Effector memory CD8-positive, alpha-beta T cell (primary cell): ENCODE results near the gene LRRC3C.

Experiments used
- ATAC-seq: fragments of 150-1000 bp; cut with Tn5 transposase; replicated peaks from 2 replicates; pipeline ENCODE4 v1.10.0; 2021; ENCODE audit warnings: mild to moderate bottlenecking, moderate library complexity
- DNase-seq, 3 experiments: peaks; one replicate each; pipeline ENCODE4 v3.0.0; 2021
- H3K27ac Mint-ChIP-seq, 2 donors: one replicate each; pipeline ENCODE4 v1.8.0; 2022; ENCODE audit warnings: mild to moderate bottlenecking in 2 of 2, mixed read lengths in 2 of 2, moderate library complexity in 2 of 2
- H3K27me3 Mint-ChIP-seq, 2 donors: one replicate each; pipeline ENCODE4 v1.8.0; 2022; ENCODE audit warnings: mixed read lengths in 2 of 2
- H3K36me3 Mint-ChIP-seq: one replicate; pipeline ENCODE4 v1.8.0; 2022; ENCODE audit warnings: mild to moderate bottlenecking, moderate library complexity, mixed read lengths; ENCODE audit not compliant: insufficient read depth
- H3K4me1 Mint-ChIP-seq, 2 donors: one replicate each; pipeline ENCODE4 v1.8.0; 2022; ENCODE audit warnings: low read depth in 2 of 2, mixed read lengths in 2 of 2
- H3K4me3 Mint-ChIP-seq, 2 donors: one replicate each; pipeline ENCODE4 v1.8.0; 2022; ENCODE audit warnings: mild to moderate bottlenecking in 2 of 2, mixed read lengths in 2 of 2, moderate library complexity in 2 of 2
- H3K9me3 Mint-ChIP-seq, 2 donors: one replicate each; pipeline ENCODE4 v1.8.0; 2022; ENCODE audit warnings: mixed read lengths in 2 of 2

Gene LRRC3C

DNA sequence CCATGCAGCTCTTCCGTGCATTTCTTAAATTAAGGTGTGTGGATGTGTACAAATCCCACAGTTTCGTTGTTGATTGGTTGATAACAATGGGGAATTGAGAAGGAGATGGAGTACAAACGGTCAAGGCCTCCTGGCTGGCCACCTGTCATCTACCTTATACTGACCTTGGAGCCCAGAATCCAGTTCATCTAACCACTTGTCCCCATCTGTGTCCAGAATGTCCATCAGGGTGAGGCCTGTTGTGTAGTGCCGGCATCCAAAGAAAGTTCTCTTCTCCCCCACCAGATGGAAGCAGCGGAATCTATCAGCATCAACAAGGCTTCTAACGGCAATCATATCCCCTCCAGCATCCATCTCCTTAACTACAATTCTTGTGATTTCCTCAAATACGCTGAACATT is 10.6 kb upstream of the LRRC3C start:
- Mint-ChIP-seq H3K36me3 (peaks cover 39% of the 10 kb centered on the region), H3K4me3 (no peak overlapping the region), H3K9me3 (no peaks in the 10 kb centered on the region), H3K27me3 (no peaks in the 10 kb centered on the region), H3K27ac (peak overlapping the region; percentile 44 to 55), H3K4me1 (peaks cover 26 to 29% of the 10 kb centered on the region in 2 donors)
- DNase-seq (no peak), ATAC-seq (no peak)

DNA sequence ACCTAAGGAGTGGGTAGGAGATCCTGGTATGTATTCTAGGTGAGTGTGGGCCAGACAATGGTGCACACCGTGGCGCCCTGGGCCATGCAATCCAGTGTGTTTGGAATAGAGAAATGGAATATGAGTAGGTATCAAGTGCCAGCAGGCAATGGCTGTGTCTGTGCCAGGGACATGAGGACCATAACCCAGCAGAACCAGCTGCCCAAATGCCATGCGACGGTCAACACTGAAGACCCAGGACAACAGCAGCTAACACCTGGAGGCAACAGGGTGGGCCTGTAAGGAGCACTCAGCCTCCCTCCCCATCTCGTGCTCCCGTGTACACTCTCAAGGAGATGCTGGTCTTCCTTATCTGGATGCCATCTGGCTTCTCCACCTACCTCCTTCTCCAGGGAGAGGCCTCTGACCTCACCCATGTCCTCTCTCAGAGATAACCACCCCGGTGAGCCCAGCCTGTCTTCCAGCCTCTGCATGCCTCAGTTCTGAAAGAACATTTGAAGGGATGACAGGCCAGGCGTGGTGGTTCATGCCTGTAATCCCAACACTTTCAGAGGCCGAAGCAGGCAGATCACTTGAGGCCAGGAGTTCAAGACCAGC is 8.3 kb upstream of the LRRC3C start:
- H3K27me3 Mint-ChIP-seq: no peaks in the 10 kb centered on the region
- peak overlapping the region; percentile 10 to 25 for H3K4me3 Mint-ChIP-seq
- peaks cover 39% of the 10 kb centered on the region in 2 donors for H3K4me1 Mint-ChIP-seq
- ATAC-seq: no peak
- DNase-seq: no peak
- no peaks in the 10 kb centered on the region for H3K9me3 Mint-ChIP-seq
- peaks cover 45% of the 10 kb centered on the region for H3K36me3 Mint-ChIP-seq
- H3K27ac Mint-ChIP-seq: peak overlapping the region; percentile 22 to 55

DNA sequence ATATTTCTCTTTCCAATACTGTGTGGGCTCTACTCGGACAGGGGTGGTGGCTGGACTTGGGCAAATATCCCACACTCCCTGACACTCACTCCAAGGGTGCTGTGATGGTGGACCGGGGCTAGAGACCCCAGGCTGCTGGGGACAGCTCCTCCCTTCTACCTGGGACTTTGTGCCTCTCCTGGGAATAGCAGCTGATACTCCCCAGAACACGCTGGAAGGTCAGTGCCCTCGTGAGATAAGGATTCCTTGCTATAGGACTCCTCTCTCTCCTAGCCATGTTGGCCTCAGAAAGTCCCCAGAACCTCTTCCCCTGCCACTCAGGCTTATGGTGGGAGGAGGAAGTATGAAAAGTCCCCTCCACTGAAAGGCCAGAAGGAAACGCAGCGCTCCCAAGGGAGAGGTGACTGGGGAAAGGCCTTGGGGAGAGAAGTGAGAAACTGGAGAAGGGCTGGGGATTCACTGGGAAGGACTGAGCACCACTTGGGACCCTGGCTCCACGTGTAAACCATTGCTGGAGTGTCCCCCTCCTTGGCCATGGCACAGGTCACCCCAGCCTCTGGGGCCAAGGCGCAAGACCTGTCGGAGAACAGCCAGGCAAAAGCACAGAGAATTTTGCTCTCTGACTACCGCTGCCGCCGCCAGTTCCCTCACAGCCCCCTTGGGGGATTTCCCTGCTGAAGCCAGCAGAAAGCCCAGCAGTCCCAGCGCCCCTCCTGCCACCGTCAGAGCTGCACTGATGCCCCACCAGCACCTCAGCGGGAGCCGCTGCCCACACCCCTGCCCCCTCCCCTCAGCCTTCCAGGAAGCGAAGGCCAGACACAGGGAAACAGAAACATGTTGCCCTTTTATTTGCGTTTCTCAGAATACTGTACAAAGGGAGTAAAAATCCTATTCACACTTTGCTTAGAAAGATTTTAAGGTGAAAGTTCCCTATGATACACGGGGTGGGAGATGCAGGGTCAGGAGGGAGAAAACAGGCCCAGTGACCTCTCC is 7.0 kb upstream of the LRRC3C start:
- peaks cover 51% of the 10 kb centered on the region for H3K36me3 Mint-ChIP-seq

DNA sequence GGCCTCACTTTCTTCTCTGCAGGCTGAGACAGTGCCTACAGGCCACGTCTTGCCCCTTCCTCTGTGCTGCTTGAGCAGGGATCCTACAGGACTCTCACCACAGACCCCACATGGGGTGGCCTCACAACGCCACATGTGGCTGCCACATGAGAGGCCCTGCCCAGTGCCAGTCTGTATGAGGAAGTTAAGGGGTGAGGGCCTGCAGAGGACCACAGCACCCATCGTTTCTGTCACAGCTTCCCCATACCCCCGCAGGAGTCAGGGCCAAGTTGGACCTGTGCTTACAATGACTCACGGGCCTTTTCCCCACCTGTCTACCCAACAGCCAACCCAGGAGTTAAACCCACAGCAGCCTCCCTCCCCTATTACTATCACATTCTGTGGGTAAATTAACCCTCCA is 6.2 kb upstream of the LRRC3C start:
- peaks cover 59% of the 10 kb centered on the region for H3K36me3 Mint-ChIP-seq
- ATAC-seq (no peak), DNase-seq (no peak)
- H3K27ac Mint-ChIP-seq: peak overlapping the region; percentile 83 to 87
- no peaks in the 10 kb centered on the region for H3K9me3 Mint-ChIP-seq
- peak overlapping the region in 1 of 2 donors; percentile 26 for H3K4me3 Mint-ChIP-seq
- H3K4me1 Mint-ChIP-seq: peaks cover 60% of the 10 kb centered on the region in 2 donors
- no peaks in the 10 kb centered on the region for H3K27me3 Mint-ChIP-seq

More for the DNA sequence above, 7.0 kb upstream of the LRRC3C start:
- ATAC-seq (peak; percentile 56), DNase-seq (no peak)
- peaks cover 52% of the 10 kb centered on the region in 2 donors for H3K4me1 Mint-ChIP-seq
- no peaks in the 10 kb centered on the region for H3K27me3 Mint-ChIP-seq
- no peaks in the 10 kb centered on the region for H3K9me3 Mint-ChIP-seq
- H3K4me3 Mint-ChIP-seq: peak overlapping the region in 1 of 2 donors; percentile 26
- H3K27ac Mint-ChIP-seq: peak overlapping the region; percentile 83 to 87

DNA sequence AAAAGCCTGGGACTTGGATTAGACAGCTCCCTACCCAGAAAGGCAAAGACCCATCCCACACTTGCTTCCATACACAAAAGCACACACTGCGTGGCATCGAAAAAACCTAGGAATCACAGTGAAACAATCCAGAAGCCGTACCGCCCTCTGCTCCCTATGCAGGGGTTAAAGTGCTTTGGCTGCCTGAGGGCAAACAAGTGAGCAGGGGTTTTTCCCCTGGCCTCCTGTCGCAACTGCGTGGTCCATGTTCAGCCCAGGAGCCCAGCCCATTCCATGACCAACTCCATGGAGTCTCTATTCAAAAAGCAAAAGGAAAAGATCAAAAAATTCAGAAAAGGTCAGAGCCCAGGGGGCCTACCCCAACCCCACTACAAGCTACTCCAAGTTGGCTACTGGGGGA is 5.5 kb upstream of the LRRC3C start:
- H3K27ac Mint-ChIP-seq: peak overlapping the region; percentile 83 to 87
- no peaks in the 10 kb centered on the region for H3K9me3 Mint-ChIP-seq
- peaks cover 62 to 63% of the 10 kb centered on the region in 2 donors for H3K4me1 Mint-ChIP-seq
- DNase-seq: no peak
- peak overlapping the region; percentile 18 to 33 for H3K4me3 Mint-ChIP-seq
- H3K27me3 Mint-ChIP-seq: no peaks in the 10 kb centered on the region
- ATAC-seq: no peak
- peaks cover 62% of the 10 kb centered on the region for H3K36me3 Mint-ChIP-seq

DNA sequence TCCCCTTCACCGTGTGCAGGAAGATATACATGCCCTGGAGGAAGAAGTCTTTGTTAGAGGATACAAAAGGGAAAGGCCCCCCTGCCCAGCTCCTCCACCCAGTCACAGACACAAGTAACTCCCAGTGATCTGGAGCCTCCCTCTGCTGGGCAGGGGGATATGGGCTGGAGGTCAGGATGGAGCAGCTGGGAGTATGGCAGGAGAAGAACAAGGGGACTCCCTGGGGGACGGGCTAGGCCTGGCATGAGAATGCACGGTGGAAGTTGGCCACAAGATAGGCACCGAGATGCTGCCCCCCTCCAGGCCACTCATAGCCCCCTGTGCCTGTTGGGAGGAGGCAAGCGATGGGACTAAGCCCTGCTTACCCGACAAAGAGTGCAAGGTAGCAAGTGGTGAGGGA is 4.3 kb upstream of the LRRC3C start:
- H3K36me3 Mint-ChIP-seq: peaks cover 62% of the 10 kb centered on the region
- H3K9me3 Mint-ChIP-seq: no peaks in the 10 kb centered on the region
- no peaks in the 10 kb centered on the region for H3K27me3 Mint-ChIP-seq
- DNase-seq (no peak), ATAC-seq (no peak)
- peak overlapping the region; percentile 35 to 83 for H3K27ac Mint-ChIP-seq
- H3K4me1 Mint-ChIP-seq: peaks cover 63% of the 10 kb centered on the region in 2 donors
- H3K4me3 Mint-ChIP-seq: peak overlapping the region; percentile 48 to 92

DNA sequence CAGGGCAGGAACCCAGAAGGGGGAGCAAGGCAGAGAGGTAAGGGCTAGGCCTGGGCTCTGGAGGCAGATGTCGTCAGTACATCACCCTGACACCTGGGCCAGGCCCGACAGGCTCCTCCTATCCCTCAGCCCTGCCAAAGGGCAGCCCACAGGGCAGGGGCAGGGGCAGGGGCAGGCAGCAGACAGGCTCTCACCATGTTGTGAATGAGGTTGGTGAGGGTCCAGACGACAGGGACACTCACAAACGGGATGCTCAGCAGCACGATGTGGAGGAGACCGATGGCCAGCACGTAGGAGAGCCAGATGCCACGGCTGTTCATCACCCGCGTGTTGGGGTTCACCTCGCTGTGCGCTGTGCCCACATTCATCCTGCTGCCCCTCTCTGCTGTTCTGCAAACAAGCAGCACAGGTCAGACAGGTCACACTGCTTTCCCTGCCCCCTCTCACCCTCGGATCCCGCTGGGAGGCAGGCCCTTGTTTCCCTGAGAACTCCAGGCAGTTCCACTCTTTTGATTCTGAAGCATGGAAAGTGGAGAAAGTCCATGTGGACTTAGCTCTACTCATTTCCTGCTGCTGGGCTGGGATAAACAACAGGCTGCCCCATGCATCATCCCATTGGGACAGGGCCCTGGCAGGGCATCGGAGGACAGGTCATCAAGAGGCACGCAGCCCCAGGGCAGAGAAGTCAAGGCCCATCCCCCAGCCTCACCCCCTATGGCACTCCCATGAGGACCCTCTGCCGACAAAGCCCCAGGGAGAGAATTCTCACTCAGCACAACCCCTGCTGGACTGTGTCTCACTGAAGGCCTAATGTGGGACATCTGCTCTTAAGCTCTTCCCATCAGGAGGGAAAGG is 3.5 kb upstream of the LRRC3C start:
- no peaks in the 10 kb centered on the region for H3K9me3 Mint-ChIP-seq
- H3K4me1 Mint-ChIP-seq: peaks cover 56 to 57% of the 10 kb centered on the region in 2 donors
- DNase-seq (no peak), ATAC-seq (no peak)
- H3K27me3 Mint-ChIP-seq: no peaks in the 10 kb centered on the region
- peaks cover 59% of the 10 kb centered on the region for H3K36me3 Mint-ChIP-seq
- peak overlapping the region; percentile 87 to 92 for H3K4me3 Mint-ChIP-seq
- peak overlapping the region; percentile 94 to 97 for H3K27ac Mint-ChIP-seq

DNA sequence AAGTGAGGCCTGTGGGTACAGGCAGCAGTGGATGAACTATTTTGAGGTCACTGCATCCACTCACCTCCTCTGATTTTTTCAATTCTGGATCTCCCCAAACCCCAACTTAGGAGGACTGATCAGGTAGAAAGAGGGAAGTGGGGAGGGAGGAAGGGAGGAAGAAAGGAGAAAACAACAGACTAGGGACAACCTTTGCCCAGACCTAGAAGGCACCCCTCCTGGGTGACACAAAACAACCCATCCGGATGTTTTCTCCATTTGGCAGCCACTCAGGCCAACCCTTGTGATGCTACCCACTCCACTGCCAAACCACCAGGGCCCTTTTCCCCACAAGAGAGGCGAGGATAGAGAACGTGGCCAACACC is 2.9 kb upstream of the LRRC3C start:
- DNase-seq (no peak), ATAC-seq (no peak)
- Mint-ChIP-seq H3K27ac (peak overlapping the region; percentile 94 to 97), H3K36me3 (peaks cover 54% of the 10 kb centered on the region), H3K4me3 (peak overlapping the region; percentile 87 to 92), H3K9me3 (no peaks in the 10 kb centered on the region), H3K4me1 (peaks cover 51 to 54% of the 10 kb centered on the region in 2 donors), H3K27me3 (no peaks in the 10 kb centered on the region)

DNA sequence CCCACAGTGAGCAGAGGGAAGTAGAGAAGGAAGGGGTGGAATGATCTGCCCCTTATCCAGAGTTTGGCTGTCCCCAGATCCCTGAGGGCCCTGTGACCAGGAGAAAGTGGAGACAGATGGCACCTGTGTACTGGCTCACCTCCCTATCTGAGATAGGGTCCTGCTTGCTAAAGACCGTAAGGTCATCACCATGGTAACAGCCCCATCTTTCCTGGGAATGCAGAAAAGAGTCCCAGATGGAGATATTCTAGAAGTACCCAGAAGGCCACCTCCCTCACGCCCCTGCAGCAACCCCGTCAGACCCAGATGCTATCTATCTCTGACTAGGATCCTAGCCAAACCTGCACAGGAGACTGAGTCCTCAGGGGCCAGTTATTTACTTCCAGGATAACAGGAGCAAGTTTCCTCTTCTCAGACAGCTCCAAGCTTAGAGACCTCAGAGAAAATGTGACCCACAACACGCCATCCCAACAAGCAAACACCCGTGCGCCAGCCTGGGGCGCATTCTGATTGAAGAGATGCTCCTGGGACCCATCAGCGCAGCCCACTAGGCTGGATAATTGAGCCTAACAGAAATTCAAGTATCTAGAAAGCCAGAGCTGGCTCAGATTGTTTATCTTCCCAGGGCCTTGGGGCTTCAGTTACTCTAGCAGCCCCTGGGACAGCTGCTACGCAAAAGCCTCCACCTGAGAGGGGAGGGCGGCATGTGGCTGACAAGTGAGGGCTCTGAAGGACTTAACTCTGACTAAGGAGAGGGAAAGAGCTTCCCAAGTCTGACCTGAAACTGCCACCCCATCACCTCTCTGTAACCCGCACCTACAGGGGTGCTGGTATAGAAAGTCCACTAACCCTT is 2.0 kb upstream of the LRRC3C start:
- H3K4me1 Mint-ChIP-seq: peaks cover 51 to 54% of the 10 kb centered on the region in 2 donors
- H3K4me3 Mint-ChIP-seq: peak overlapping the region; percentile 87 to 92
- H3K27me3 Mint-ChIP-seq: no peaks in the 10 kb centered on the region
- peak overlapping the region; percentile 94 to 97 for H3K27ac Mint-ChIP-seq
- DNase-seq (no peak), ATAC-seq (no peak)
- H3K9me3 Mint-ChIP-seq: no peaks in the 10 kb centered on the region
- peaks cover 54% of the 10 kb centered on the region for H3K36me3 Mint-ChIP-seq

DNA sequence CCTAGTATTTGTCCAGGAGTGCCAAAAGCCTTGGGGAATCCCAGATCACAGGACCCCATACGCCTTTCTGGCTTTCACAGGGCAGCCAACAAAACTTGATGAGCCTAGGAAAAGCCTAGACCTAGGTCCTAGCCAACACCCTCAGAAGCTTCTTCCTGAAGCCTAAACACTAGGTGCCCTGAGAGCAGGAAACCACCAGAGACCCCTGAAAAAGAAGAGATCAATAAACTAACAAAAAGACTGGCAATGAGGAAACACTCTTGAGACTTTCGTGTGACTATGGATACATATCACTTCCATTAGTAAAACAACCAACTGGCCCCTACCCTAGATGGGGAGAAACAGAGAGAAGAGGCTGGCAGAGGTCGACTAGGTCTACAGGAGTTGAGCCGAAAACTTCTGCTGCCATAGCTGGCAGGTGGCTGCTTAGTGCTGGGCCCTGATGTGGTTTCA is 1.4 kb upstream of the LRRC3C start:
- no peak for ATAC-seq
- Mint-ChIP-seq H3K36me3 (peaks cover 49% of the 10 kb centered on the region), H3K27ac (peak overlapping the region; percentile 94 to 97), H3K27me3 (no peaks in the 10 kb centered on the region), H3K9me3 (no peaks in the 10 kb centered on the region), H3K4me3 (peak overlapping the region; percentile 87 to 92), H3K4me1 (peaks cover 50 to 51% of the 10 kb centered on the region in 2 donors)
- no peak for DNase-seq

DNA sequence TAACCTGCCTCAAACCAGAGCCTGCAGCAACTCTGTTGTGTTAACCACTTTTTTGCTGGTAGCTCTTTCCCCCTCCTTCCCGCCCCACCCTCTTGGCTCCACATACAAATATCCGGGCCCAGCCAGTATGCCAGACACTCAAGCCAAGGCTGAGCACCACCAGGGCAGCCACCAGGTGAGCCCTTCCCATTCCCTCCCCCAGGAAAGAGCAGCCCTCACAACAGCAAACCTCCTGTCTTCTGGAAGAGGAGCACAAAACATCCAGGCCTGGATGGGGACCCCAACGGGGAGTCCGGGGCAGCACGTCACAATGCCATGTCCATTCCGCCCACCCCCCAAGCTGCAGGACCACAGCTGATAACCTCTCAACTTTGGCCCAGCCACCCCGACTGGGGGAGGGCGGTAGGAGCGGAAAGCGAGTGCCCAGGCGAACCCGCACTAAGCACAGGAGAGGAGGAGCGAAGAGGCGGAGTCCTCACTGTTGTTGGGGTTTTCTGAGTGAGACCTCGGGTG is 888 bp upstream of the LRRC3C start:
- Mint-ChIP-seq H3K27me3 (no peaks in the 10 kb centered on the region), H3K27ac (peak overlapping the region; percentile 94 to 97), H3K4me3 (peak overlapping the region; percentile 87 to 92), H3K9me3 (no peaks in the 10 kb centered on the region), H3K4me1 (peaks cover 47 to 48% of the 10 kb centered on the region in 2 donors), H3K36me3 (peaks cover 45% of the 10 kb centered on the region)
- DNase-seq (peak; percentile 53 to 58 (median 56)), ATAC-seq (peak; percentile 68)
